H1 (cell line): ENCODE measurements around the gene SPHK1. TPM values are rescaled to one million over a fixed set of nuclear protein-coding genes. Genes with fewer than 3 reads are reported as not detected.

Source experiments
- CTCF ChIA-PET: fragments of 300-600 bp; sonication (Branson Sonifier 250); formaldehyde crosslinking; loops from one replicate; lab custom pipeline; 2021; ENCODE audit not compliant: partially characterized antibody; lab: Charles Lee
- POLR2A ChIA-PET: fragments of 300-600 bp; sonication (Branson Sonifier 250); formaldehyde crosslinking; loops from one replicate; lab custom pipeline; 2021; ENCODE audit warnings: inconsistent platforms; ENCODE audit not compliant: partially characterized antibody; lab: Charles Lee
- DNase-seq, 2 experiments: peaks; one replicate each; pipeline versions ENCODE4 v3.0.0 to v3.0.0-alpha.2; 2010 to 2022; ENCODE audit warnings: low spot score in 2 of 2, low read depth in 1 of 2, mixed read lengths in 1 of 2
- FAIRE-seq: peaks from 2 replicates; lab custom pipeline; 2011; peaks lifted over from hg19 to GRCh38; lab: Jason Lieb, UNC
- H2AFZ ChIP-seq: 2 replicates; pipeline ENCODE4 v1.8.1; 2012; ENCODE audit warnings: low read length, inconsistent platforms
- H2AK5ac ChIP-seq: 2 replicates; pipeline ENCODE4 v1.6.1; 2013; ENCODE audit warnings: low read depth, low read length
- H2BK120ac ChIP-seq: replicated peaks from 2 replicates; pipeline ENCODE3; 2013; ENCODE audit warnings: low read depth, low read length, inconsistent platforms
- H2BK12ac ChIP-seq: 2 replicates; pipeline ENCODE4 v1.6.1; 2013; ENCODE audit warnings: low read depth, low read length
- H2BK15ac ChIP-seq: 2 replicates; pipeline ENCODE4 v1.6.1; 2013; ENCODE audit warnings: low read length
- H2BK20ac ChIP-seq: 2 replicates; pipeline ENCODE4 v1.6.1; 2013; ENCODE audit warnings: low read length
- H2BK5ac ChIP-seq: 2 replicates; pipeline ENCODE4 v1.6.1; 2013; ENCODE audit warnings: low read depth, low read length
- H3K14ac ChIP-seq: 2 replicates; pipeline ENCODE4 v1.6.1; 2013; ENCODE audit warnings: inconsistent platforms; ENCODE audit not compliant: insufficient read length
- H3K18ac ChIP-seq: 2 replicates; pipeline ENCODE4 v1.6.1; 2013; ENCODE audit warnings: low read length; ENCODE audit errors: extremely low read depth
- H3K23ac ChIP-seq: 2 replicates; pipeline ENCODE4 v1.6.1; 2013; ENCODE audit warnings: inconsistent platforms; ENCODE audit not compliant: insufficient read length
- H3K23me2 ChIP-seq: 2 replicates; pipeline ENCODE4 v1.6.1; 2013; ENCODE audit warnings: low read depth, low read length
- H3K27ac ChIP-seq: 2 replicates; pipeline ENCODE4 v1.6.1; 2011; ENCODE audit warnings: low read depth, low read length, inconsistent platforms
- H3K27me3 ChIP-seq, 4 experiments: replicated peaks in 1 of 4; 1 replicate in 1 of 4; 2 replicates in 3 of 4; pipeline versions ENCODE4 v1.6.1 to v1.8.1; 2011 to 2013; ENCODE audit warnings: low read length in 3 of 4, mild to moderate bottlenecking in 3 of 4, inconsistent platforms in 2 of 4, mixed read lengths in 2 of 4, moderate library complexity in 1 of 4; ENCODE audit not compliant: control insufficient read depth in 3 of 4, insufficient read depth in 3 of 4; ENCODE audit errors: extremely low read depth in 1 of 4
- H3K36me3 ChIP-seq, 4 experiments: 2 replicates each; pipeline versions ENCODE4 v1.6.1 to v1.8.1; 2011 to 2013; ENCODE audit warnings: mild to moderate bottlenecking in 4 of 4, low read length in 3 of 4, moderate library complexity in 2 of 4, control low read depth in 1 of 4, inconsistent platforms in 1 of 4; ENCODE audit not compliant: insufficient read depth in 4 of 4, control insufficient read depth in 2 of 4
- H3K4ac ChIP-seq: replicated peaks from 2 replicates; pipeline ENCODE3; 2013; ENCODE audit warnings: low read length, low read depth, mixed read lengths, inconsistent platforms; ENCODE audit not compliant: insufficient read length
- H3K4me1 ChIP-seq, 4 experiments: replicated peaks in 1 of 4; 1 replicate in 1 of 4; 2 replicates in 3 of 4; pipeline versions ENCODE4 v1.6.1 to v1.8.1; 2011 to 2013; ENCODE audit warnings: low read length in 3 of 4, inconsistent platforms in 2 of 4, mixed read lengths in 1 of 4; ENCODE audit not compliant: insufficient read depth in 4 of 4, control insufficient read depth in 3 of 4
- H3K4me2 ChIP-seq, 2 experiments: 2 replicates each; pipeline versions ENCODE4 v1.6.1 to v1.8.1; 2011 to 2013; ENCODE audit warnings: low read depth in 2 of 2, low read length in 2 of 2, control low read depth in 1 of 2, inconsistent platforms in 1 of 2, mild to moderate bottlenecking in 1 of 2; ENCODE audit not compliant: insufficient read depth in 1 of 2
- H3K4me3 ChIP-seq, 4 experiments: fragments of 200-600, 300-600 bp in 1 of 4; sonication (generic), shearing (Covaris generic), sonication (Bioruptor Twin) in 1 of 4; 2 replicates each; pipeline versions ENCODE4 v1.5.1 to v1.8.1; 2011 to 2016; ENCODE audit warnings: low read length in 4 of 4, low read depth in 3 of 4, control low read depth in 2 of 4, inconsistent platforms in 2 of 4, mild to moderate bottlenecking in 2 of 4, mixed read lengths in 1 of 4, moderate library complexity in 1 of 4; ENCODE audit not compliant: insufficient read depth in 2 of 4; ENCODE audit errors: extremely low read depth in 1 of 4
- H3K56ac ChIP-seq: replicated peaks from 2 replicates; pipeline ENCODE3; 2013; ENCODE audit warnings: low read depth, mild to moderate bottlenecking, mixed read lengths, low read length, inconsistent platforms; ENCODE audit not compliant: insufficient read length
- H3K79me1 ChIP-seq: 2 replicates; pipeline ENCODE4 v1.6.1; 2013; ENCODE audit warnings: low read depth, low read length, control low read depth
- H3K79me2 ChIP-seq, 2 experiments: 2 replicates each; pipeline versions ENCODE4 v1.6.1 to v1.8.1; 2012 to 2013; ENCODE audit warnings: low read length in 2 of 2, mild to moderate bottlenecking in 2 of 2, inconsistent platforms in 1 of 2; ENCODE audit not compliant: insufficient read depth in 2 of 2, control insufficient read depth in 1 of 2
- H3K9ac ChIP-seq, 4 experiments: replicated peaks in 1 of 4; 1 replicate in 1 of 4; 2 replicates in 3 of 4; pipeline versions ENCODE4 v1.6.1 to v1.8.1; 2011 to 2013; ENCODE audit warnings: low read depth in 3 of 4, low read length in 3 of 4, control low read depth in 2 of 4, mild to moderate bottlenecking in 2 of 4, moderate library complexity in 2 of 4, inconsistent platforms in 1 of 4; ENCODE audit errors: extremely low read depth in 1 of 4
- H3K9me3 ChIP-seq, 2 experiments: 2 replicates each; pipeline versions ENCODE4 v1.6.1 to v1.8.1; 2012 to 2013; ENCODE audit warnings: mild to moderate bottlenecking in 2 of 2, moderate library complexity in 2 of 2, control low read depth in 1 of 2, inconsistent platforms in 1 of 2, low read depth in 1 of 2, low read length in 1 of 2, mixed read lengths in 1 of 2; ENCODE audit not compliant: insufficient read depth in 2 of 2
- H4K20me1 ChIP-seq, 2 experiments: replicated peaks in 1 of 2; 2 replicates each; pipeline versions ENCODE3 to v1.8.1; 2011 to 2013; ENCODE audit warnings: inconsistent platforms in 2 of 2, low read length in 2 of 2, mild to moderate bottlenecking in 1 of 2; ENCODE audit not compliant: insufficient read depth in 2 of 2, control insufficient read depth in 1 of 2
- H4K5ac ChIP-seq: 2 replicates; pipeline ENCODE4 v1.6.1; 2013; ENCODE audit warnings: low read length, low read depth, mixed read lengths, inconsistent platforms; ENCODE audit not compliant: insufficient read length
- H4K8ac ChIP-seq: 2 replicates; pipeline ENCODE4 v1.8.0; 2013; ENCODE audit warnings: mild to moderate bottlenecking, moderate library complexity, low read length, inconsistent platforms; ENCODE audit not compliant: insufficient read depth; ENCODE audit errors: extremely low read depth
- H4K91ac ChIP-seq: replicated peaks from 2 replicates; pipeline ENCODE3; 2013; ENCODE audit warnings: low read length, mixed read lengths, inconsistent platforms; ENCODE audit not compliant: insufficient read length
- ATF2 ChIP-seq: IDR thresholded peaks from 2 replicates; pipeline ENCODE4 v1.6.1; 2012; ENCODE audit warnings: low read length, inconsistent platforms
- CREB1 ChIP-seq: IDR thresholded peaks from 2 replicates; pipeline ENCODE4 v1.6.1; 2012; ENCODE audit warnings: inconsistent platforms
- CTCF ChIP-seq, 3 experiments: IDR thresholded peaks; 1 replicate in 2 of 3; 2 replicates in 1 of 3; pipeline versions ENCODE4 v1.5.1 to v1.6.1; 2011; ENCODE audit warnings: low read length in 3 of 3, mild to moderate bottlenecking in 3 of 3, inconsistent platforms in 2 of 3, low read depth in 1 of 3, moderate library complexity in 1 of 3; ENCODE audit not compliant: insufficient read depth in 1 of 3; ENCODE audit errors: control extremely low read depth in 1 of 3
- EGR1 ChIP-seq: IDR thresholded peaks from 2 replicates; pipeline ENCODE4 v1.6.1; 2011; ENCODE audit warnings: low read depth, low read length, borderline replicate concordance
- GABPA ChIP-seq: IDR thresholded peaks from 2 replicates; pipeline ENCODE4 v1.6.1; 2011; ENCODE audit warnings: mild to moderate bottlenecking, low read length, moderate library complexity, borderline replicate concordance; ENCODE audit not compliant: insufficient read depth
- KDM1A ChIP-seq: fragments of 200-600, 300-600 bp; sonication (generic); IDR thresholded peaks from 2 replicates; pipeline ENCODE4 v1.7.1; 2016; ENCODE audit warnings: mild to moderate bottlenecking, low read length, borderline replicate concordance
- MAX ChIP-seq: IDR thresholded peaks from 2 replicates; pipeline ENCODE4 v1.6.1; 2012; ENCODE audit warnings: inconsistent platforms
- PHF8 ChIP-seq: fragments of 200-600 bp; sonication (generic); conservative IDR thresholded peaks from 2 replicates; pipeline ENCODE4 v1.7.1; 2012; ENCODE audit warnings: low read depth, mild to moderate bottlenecking, inconsistent platforms, low read length, moderate library complexity
- SAP30 ChIP-seq: fragments of 300-600 bp; sonication (generic); IDR thresholded peaks from 2 replicates; pipeline ENCODE4 v1.7.1; 2012; ENCODE audit warnings: low read length, moderate library complexity, mild to moderate bottlenecking, inconsistent platforms; ENCODE audit not compliant: insufficient read depth, insufficient replicate concordance
- WGBS, 2 experiments: shearing (Covaris generic) in 1 of 2; methylation state at CpG; one replicate each; pipeline versions ENCODE4 v1.1.6 to v1.1.7; 2013 to 2015; ENCODE audit warnings: low lambda C conversion rate in 2 of 2, mixed read lengths in 2 of 2, inconsistent platforms in 1 of 2, low coverage in 1 of 2, missing lambda C conversion rate in 1 of 2; ENCODE audit not compliant: insufficient replicate concordance in 2 of 2, insufficient coverage in 1 of 2, insufficient read length in 1 of 2; ENCODE audit errors: extremely low coverage in 1 of 2, missing lambda C conversion rate in 1 of 2; 5-methylcytosine and 5-hydroxymethylcytosine counted together
- polyA plus RNA-seq, 7 experiments: library from polyadenylated mRNA; depleted of rRNA in 3 of 7; stranded (reverse) in 5 of 7; unstranded in 2 of 7; fragments of >200 nt in 5 of 7; fragments of 200-250 nt in 2 of 7; gene quantifications; 1 replicate in 5 of 7; 2 replicates in 1 of 7; 4 replicates in 1 of 7; pipeline versions ENCODE4 v1.2.1 to v1.2.3, GENCODE V29; 2011 to 2013; ENCODE audit warnings: missing spikeins in 2 of 7, mixed read lengths in 2 of 7
- total RNA-seq: library from RNA; stranded (reverse); fragmentation: NEBNext Ultra II Directional; extraction: Animal tissue kit (Norgen Biotek cat#: 25700); gene quantifications from 2 replicates; pipeline ENCODE4 v1.2.1, GENCODE V29; 2021

The SPHK1 gene
- total and polyA plus RNA-seq, 2 of the 8 experiments (the other 6 are each of a cell fraction or from before 2014, with no cell fraction given), result 2.4 TPM

- Histone ChIP-seq H3K4me1 (peaks cover 0 to 6% (median 0%) of the 10 kb centered on the region in 4 experiments; a peak in 3 of 7 replicates), H3K18ac (no peak overlapping the region), H3K36me3 (peaks cover 2 to 16% (median 4%) of the 10 kb centered on the region in 4 experiments; a peak in 5 of 8 replicates), H3K9me3 (no peaks in the 10 kb centered on the region), H4K20me1 (peaks cover 0 to 4% of the 10 kb centered on the region in 2 experiments), H2BK5ac (no peak overlapping the region), H3K27ac (no peak overlapping the region), H3K23me2 (peaks cover 9% of the 10 kb centered on the region; the same call in 1 of the 2 replicates), H3K27me3 (no peaks in the 10 kb centered on the region), H2BK12ac (no peak overlapping the region), H3K79me1 (peaks cover 4% of the 10 kb centered on the region; the same call in 1 of the 2 replicates), H3K14ac (no peak overlapping the region), H2AFZ (no peak overlapping the region), H2BK15ac (no peak overlapping the region), H3K4ac (no peak overlapping the region), H3K56ac (no peak overlapping the region), H2BK20ac (no peak overlapping the region), H3K9ac (no peak overlapping the region), H2AK5ac (no peak overlapping the region), H4K8ac (no peak overlapping the region), H4K5ac (no peak overlapping the region), H4K91ac (no peak overlapping the region), H3K79me2 (peaks cover 0 to 10% of the 10 kb centered on the region in 2 experiments; a peak in 1 of 4 replicates), H3K23ac (no peak overlapping the region), H3K4me3 (no peak overlapping the region), H3K4me2 (no peak overlapping the region), H2BK120ac (no peak overlapping the region)
- ChIA-PET POLR2A (no interaction called here), CTCF (interaction anchor here (29.3 kb wide), 1 partner anchor 36 kb away, joined by 635 read pairs; the partner anchor contains the start of gene SPHK1)
- WGBS, 2 experiments, result 95% methylated on average over 5 of the region's 5 CpGs; no CpG with 5 or more reads in 1 of the 2 experiments
- FAIRE-seq (no peak), DNase-seq (no peak)
- TF ChIP-seq CTCF (IDR thresholded peaks at IDR 0.05; ENCODE audit: control extremely low read depth in 1 of 3, insufficient read depth in 1 of 3, low read depth in 1 of 3, low read length in 3 of 3) (no peak), CREB1 (no peak), PHF8 (no peak), SAP30 (no peak), KDM1A (no peak), ATF2 (no peak), EGR1 (no peak), GABPA (no peak), MAX (no peak)
Measured at GRCh38 chr17:76350463-76350862, 33.9 kb upstream of the SPHK1 start.
